Choroid plexus epithelial cell (primary cell): Measurements from ENCODE around the gene NT5C1B.
"Not testable (repeated sequence)": the region's sequence is repeated elsewhere in the genome, so short reads cannot be mapped to it uniquely, and the experiment has no call there.

Experiments used
- DNase-seq: peaks from one replicate; pipeline ENCODE4 v3.0.0-alpha.2; 2010; ENCODE audit warnings: low read depth
- H3K4me3 ChIP-seq: 2 replicates; pipeline ENCODE4 v1.5.1; 2011; ENCODE audit warnings: low read depth, mild to moderate bottlenecking, control low read depth, low read length, moderate library complexity
- TF ChIP-seq, protein P1 (sequence below): conservative IDR thresholded peaks from 2 replicates; pipeline ENCODE4 v1.5.1; 2011; ENCODE audit warnings: low read depth, mild to moderate bottlenecking, control low read depth, inconsistent platforms, low read length, moderate library complexity

Gene NT5C1B

DNA sequence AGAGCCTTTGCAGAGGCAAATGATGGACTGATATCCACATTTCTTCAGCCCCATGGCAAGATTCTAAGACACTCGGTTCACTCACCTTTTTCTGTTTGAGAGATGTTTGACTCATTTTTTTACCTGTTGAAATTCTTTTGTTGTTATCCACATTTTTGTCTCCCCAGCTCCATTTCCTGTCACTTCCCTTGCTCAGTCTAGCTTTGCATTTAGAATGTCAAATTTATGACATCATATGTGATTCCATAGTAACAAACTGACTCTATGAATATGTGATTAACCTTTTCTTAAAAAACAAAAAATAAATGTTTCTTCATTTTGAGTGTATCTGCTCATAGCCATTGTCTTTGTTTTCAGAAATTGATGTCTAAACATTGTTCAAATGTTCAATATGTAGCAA lies at the start of gene NT5C1B:
Gene NT5C1B, minus strand, starts transcription at position 216 of the 400 bp plus-strand sequence. Its CDS starts 101 bp downstream, at position 115.
- TF ChIP-seq, protein P1, sequence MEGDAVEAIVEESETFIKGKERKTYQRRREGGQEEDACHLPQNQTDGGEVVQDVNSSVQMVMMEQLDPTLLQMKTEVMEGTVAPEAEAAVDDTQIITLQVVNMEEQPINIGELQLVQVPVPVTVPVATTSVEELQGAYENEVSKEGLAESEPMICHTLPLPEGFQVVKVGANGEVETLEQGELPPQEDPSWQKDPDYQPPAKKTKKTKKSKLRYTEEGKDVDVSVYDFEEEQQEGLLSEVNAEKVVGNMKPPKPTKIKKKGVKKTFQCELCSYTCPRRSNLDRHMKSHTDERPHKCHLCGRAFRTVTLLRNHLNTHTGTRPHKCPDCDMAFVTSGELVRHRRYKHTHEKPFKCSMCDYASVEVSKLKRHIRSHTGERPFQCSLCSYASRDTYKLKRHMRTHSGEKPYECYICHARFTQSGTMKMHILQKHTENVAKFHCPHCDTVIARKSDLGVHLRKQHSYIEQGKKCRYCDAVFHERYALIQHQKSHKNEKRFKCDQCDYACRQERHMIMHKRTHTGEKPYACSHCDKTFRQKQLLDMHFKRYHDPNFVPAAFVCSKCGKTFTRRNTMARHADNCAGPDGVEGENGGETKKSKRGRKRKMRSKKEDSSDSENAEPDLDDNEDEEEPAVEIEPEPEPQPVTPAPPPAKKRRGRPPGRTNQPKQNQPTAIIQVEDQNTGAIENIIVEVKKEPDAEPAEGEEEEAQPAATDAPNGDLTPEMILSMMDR: no peak
- H3K4me3 ChIP-seq: no peak within 1 kb of the TSS
- DNase-seq: no peak

DNA sequence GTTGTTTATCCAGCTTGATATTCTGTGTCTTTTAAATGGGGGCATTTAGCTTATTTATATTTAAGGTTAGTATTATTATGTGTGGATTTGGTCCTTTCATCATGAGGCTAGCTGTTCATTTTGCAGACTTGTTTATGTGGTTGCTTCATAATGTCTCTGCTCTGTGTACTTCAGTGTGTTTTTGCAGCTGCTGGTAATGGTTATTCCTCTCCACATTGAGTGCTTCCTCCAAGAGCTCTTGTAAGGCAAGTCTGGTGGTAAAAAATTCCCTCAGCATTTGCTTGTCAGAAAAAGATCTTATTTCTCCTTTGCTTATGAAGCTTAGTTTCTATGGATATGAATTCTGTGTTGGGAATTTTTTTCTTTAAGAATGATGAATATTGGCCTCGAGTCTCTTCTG lies 47.8 kb upstream of the NT5C1B start:
- TF ChIP-seq, protein P1: no peak
- DNase-seq: no peak

DNA sequence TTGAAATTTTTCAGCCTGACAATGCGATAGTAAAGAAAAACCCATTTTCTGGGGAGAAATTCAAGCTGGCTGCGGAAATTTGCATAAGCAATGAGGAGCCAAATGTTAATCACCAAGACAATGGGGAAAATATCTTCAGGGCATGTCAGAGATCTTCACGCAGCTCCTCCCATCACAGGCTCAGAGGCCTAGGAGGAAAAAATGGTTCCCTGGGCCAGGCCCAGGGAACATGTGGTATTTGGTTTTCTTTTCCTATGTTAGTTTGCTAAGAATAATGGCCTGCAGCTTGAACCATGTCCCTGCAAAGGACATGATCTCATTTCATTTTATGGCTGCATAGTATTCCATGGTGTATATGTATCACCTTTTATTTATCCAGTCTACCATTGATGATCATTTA lies 43.3 kb upstream of the NT5C1B start:
- not testable (repeated sequence) for DNase-seq, H3K4me3 ChIP-seq

More for the DNA sequence above, 47.8 kb upstream of the NT5C1B start:
- no peak overlapping the region for H3K4me3 ChIP-seq

DNA sequence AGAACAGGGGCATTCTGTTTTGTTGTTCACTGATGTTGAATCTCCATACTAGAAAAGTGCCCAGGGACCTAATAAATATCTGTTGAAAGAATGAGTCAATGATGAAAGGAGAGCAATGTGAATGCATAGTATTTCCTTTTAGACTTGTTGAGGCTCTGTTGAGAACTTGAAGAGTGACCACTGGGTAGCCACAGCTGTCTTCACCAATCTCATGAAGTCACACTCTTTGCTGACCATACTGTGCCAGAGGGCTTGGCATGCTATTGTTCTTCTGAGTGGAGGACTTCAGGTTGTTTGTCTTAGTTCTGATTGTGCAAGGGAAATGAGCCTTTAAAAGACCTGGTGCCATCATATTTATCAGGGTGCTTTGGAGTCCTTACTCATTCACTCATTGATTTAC lies 41.6 kb upstream of the NT5C1B start:
- DNase-seq: peak; percentile 35
- TF ChIP-seq, protein P1: no peak
- H3K4me3 ChIP-seq: no peak overlapping the region

DNA sequence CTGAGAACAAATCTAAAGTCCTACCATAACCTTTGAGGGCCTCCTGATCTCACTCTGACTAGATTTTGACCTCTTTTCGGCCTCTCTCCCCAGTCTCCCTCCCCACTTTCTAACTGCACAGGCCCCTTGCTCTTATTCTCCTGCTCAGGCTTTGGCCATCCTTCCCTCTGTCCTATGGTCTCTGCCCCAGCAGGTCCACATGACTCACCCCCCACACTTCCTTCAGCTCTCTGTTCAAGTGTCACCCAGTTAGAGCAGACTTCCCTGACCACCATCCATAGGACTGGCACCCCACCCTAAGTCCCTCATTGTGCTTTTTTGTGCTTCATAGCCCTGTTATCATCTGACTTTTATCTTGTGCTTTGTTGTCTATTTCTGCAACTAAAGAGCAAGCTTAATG lies 41.2 kb upstream of the NT5C1B start:
- DNase-seq: no peak
- no peak overlapping the region for H3K4me3 ChIP-seq
- TF ChIP-seq, protein P1: no peak

DNA sequence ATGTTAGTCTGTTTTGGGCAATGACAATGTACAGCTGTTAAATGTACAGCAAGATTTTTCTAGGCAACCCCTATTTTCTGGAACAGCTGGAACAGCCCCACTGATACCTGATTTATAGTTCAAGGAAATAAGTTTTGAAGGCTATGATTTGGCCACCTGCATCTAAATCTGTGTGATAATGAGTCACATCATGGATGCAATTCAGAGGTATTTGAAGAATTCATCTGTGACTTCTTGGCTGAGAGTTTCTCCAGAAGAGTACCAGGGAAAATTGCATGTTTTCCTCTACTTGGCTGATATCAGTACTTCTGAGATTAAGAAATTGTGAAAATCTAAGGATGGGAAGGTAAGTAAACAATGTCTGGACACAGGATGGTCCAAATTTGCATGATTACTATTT lies 40.7 kb upstream of the NT5C1B start:
- no peak overlapping the region for H3K4me3 ChIP-seq
- TF ChIP-seq, protein P1: no peak
- peak; percentile 69 for DNase-seq

DNA sequence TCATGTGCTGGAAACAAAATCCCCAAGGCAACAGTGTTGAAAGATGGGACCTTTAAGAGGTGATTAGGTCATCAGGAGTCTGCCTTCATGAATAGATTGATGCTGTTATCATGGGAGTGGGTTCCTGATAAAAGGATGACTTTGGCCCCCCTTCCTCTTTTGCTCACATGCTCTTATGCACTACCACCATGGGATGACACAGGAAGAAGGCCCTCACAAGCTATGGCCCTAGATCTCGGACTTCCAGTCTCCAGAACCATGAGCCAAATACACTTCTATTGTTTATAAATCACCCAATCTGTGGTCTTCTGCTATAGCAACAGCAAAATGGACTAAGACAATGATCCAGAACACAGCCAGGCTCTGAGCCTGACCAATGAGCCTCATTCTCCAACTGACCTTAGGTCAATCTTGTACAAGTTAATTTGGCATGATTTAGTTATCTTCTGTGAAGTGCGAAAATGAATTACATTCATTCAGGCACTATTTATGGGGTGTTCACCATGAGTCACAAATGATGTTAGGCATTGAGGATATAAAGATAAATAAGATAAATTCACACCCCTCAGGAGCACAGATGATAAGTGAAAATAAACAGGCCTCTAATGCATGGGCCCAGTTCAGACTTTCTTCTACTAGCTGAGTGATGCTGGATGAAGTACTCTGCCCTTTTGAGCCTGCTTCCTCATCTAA lies 37.7 kb upstream of the NT5C1B start:
- no peak overlapping the region for H3K4me3 ChIP-seq
- TF ChIP-seq, protein P1: no peak
- no peak for DNase-seq
